Mucosa of descending colon (tissue), 3 donors: ENCODE results near the gene TRAPPC2. TPM values are rescaled to one million over a fixed set of nuclear protein-coding genes. Genes with fewer than 3 reads are reported as not detected.
"Not testable (repeated sequence)": the region's sequence is repeated elsewhere in the genome, so short reads cannot be mapped to it uniquely, and the experiment has no call there.

Experiments
- ATAC-seq: fragments of 200-7000 bp; cut with Tn5 transposase; one replicate; pipeline ENCODE4 v1.9.1; 2020; ENCODE audit warnings: mild to moderate bottlenecking, moderate library complexity
- DNase-seq, 3 donors: peaks; one replicate each; pipeline ENCODE4 v3.0.0-alpha.2; 2020
- H3K36me3 ChIP-seq: fragments of 200-600 bp; one replicate; pipeline ENCODE4 v1.8.0; 2021; ENCODE audit warnings: low read depth, mild to moderate bottlenecking
- H3K4me1 ChIP-seq: fragments of 200-600 bp; one replicate; pipeline ENCODE4 v1.8.0; 2021; ENCODE audit warnings: low read depth, mild to moderate bottlenecking
- H3K4me3 ChIP-seq: fragments of 200-600 bp; one replicate; pipeline ENCODE4 v1.8.0; 2021; ENCODE audit warnings: mild to moderate bottlenecking
- H3K9me3 ChIP-seq: fragments of 200-600 bp; one replicate; pipeline ENCODE4 v1.8.0; 2021; ENCODE audit warnings: mild to moderate bottlenecking
- intact Hi-C, 2 donors: fragments of 100-400 bp; cut with DNase I in 1 of 2; cut with micrococcal nuclease in 1 of 2; formaldehyde crosslinking; loops; one replicate each; pipeline versions ENCODE4 v1.11.0 to v1.11.1; 2022; cut with DNase I, micrococcal nuclease
- total RNA-seq, 3 donors: library from RNA; stranded (reverse); fragmentation: NEBNext Ultra II Directional in 2 of 3; extraction: Animal tissue kit (Norgen Biotek cat#: 25700) in 2 of 3; gene quantifications; one replicate each; pipeline versions ENCODE4 v1.2.1 to v1.2.4, GENCODE V29; 2021 to 2023
- TF ChIP-seq, protein P1 (sequence below): fragments of 200-600 bp; IDR thresholded peaks from one replicate; pipeline ENCODE4 v1.8.0; 2022; ENCODE audit warnings: antibody characterized with exemption, mild to moderate bottlenecking
- donor health status: DM: no; HTN: no; CAD: no; lungs with moderate emphysema.
- donor health status: DM: no; HTN: no; CAD: no.
- donor health status: DM: no; HTN: yes; CAD: no.

TRAPPC2 gene
- total RNA-seq, 3 donors from 2014 or later = 13.1 to 20.4 (median 18.5) TPM

DNA sequence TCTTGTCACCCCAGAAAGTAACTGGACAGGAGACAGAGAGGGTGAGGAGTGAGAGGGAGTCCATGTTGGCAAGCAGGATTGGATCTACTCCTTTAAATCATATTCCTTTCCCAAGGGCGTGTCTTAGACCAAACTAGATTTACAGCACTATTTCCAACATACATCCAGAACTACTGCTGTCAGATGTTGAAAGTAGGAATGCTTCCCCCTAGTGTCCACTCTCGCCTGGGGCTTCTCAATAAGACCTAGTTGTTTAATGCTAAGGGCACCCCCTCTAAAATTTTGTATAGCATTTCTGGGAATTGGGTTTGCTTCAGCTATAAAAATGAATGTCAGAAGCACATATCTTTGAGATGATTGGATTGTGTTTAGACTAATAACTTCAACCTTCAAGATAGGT lies 13.4 kb upstream of the TRAPPC2 start:
- intact Hi-C loops = loop anchor here in 1 of 2 donors (5.0 kb wide), 1 partner anchor 284 kb away; no protein-coding TSS in a partner anchor
- H3K36me3 ChIP-seq = no peaks in the 10 kb centered on the region
- DNase-seq = peak in 1 of 3 donors; percentile 78
- peak; percentile 84 for ATAC-seq
- TF ChIP-seq, protein P1, sequence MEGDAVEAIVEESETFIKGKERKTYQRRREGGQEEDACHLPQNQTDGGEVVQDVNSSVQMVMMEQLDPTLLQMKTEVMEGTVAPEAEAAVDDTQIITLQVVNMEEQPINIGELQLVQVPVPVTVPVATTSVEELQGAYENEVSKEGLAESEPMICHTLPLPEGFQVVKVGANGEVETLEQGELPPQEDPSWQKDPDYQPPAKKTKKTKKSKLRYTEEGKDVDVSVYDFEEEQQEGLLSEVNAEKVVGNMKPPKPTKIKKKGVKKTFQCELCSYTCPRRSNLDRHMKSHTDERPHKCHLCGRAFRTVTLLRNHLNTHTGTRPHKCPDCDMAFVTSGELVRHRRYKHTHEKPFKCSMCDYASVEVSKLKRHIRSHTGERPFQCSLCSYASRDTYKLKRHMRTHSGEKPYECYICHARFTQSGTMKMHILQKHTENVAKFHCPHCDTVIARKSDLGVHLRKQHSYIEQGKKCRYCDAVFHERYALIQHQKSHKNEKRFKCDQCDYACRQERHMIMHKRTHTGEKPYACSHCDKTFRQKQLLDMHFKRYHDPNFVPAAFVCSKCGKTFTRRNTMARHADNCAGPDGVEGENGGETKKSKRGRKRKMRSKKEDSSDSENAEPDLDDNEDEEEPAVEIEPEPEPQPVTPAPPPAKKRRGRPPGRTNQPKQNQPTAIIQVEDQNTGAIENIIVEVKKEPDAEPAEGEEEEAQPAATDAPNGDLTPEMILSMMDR = no peak
- no peak overlapping the region for H3K4me3 ChIP-seq
- H3K4me1 ChIP-seq = no peaks in the 10 kb centered on the region
- no peaks in the 10 kb centered on the region for H3K9me3 ChIP-seq

DNA sequence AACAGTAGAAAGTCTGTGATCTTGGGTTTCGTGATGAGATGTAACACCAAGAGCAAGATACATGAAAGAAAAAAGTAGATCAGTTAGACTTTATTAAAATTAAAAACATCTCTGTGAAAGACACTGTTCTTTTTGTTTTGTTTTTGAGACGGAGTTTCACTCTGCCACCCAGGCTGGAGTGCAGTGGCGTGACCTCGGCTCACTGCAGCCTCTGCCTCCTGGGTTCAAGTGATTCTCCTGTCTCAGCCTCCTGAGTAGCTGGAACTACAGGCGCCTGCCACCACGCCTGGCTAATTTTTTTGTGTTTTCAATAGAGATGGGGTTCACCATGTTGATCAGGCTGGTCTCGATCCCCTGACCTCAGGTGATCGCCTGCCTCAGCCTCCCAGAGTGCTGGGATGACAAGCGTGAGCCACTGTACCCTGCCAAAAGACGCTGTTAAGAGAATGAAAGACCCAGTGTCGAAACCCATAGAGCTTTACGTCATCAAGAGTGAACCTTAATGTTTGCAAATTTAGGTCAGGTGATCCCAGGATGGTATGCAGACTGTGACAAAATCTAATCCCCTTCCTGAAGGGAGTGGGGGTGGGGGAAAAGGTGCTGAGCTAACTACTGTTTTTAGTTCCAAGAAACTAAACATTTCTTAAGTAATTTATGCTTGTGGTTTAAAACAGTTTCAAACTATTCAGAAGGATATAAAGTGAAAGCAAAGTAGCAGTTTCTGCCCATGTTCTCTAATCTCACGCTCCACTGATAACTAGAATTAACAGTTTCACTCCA lies 8.2 kb upstream of the TRAPPC2 start:
- Histone ChIP-seq H3K4me3 (no peak overlapping the region), H3K4me1 (no peaks in the 10 kb centered on the region), H3K36me3 (no peaks in the 10 kb centered on the region), H3K9me3 (no peaks in the 10 kb centered on the region)
- intact Hi-C loops = loop anchor here in 1 of 2 donors (5.0 kb wide), 1 partner anchor 85 kb away; no protein-coding TSS in a partner anchor
- ATAC-seq = peak; percentile 58
- TF ChIP-seq, protein P1 = no peak
- DNase-seq = no peak

DNA sequence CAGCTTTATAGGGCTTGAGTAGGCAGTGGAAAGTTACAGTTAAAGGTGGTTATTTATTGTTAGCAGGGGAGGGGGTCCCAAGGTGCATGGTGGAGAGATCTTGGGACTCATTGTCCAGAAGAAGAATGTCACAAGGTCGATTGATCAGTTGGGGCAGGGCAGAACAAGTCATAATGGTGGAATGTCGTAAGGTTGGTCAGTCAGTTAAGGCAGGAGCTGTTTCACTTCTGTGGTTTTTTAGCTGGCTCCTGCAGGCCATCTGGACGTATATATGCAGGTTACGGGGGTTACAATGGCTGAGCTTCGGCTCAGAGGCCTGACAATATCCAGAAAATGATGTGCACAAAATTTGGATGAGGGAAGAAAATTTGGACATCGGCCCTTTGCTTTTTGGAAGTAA lies 7.3 kb upstream of the TRAPPC2 start:
- intact Hi-C loops = loop anchor here in 1 of 2 donors (5.0 kb wide), 1 partner anchor 84 kb away; no protein-coding TSS in a partner anchor

DNA sequence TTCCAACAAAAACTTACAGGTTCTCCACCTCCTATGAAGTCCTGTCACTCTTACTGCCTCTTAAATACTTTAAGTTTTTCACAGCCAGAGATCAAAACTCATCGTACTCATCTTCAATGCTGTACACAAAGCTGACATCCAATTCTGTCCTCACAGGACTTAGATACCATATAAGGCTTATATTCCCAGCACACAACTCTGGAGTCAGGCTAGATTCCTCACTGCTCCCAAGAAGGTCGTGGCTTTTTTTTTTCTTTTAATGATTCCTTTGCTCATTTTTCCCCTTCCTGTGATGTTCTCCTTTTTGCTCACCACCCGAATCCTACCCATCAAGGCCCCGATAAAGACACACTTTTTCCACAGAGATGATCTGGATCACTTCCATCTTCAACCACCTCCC lies 914 bp downstream of the TRAPPC2 start:
- Histone ChIP-seq H3K4me1 (no peaks in the 10 kb centered on the region), H3K36me3 (no peaks in the 10 kb centered on the region), H3K9me3 (no peaks in the 10 kb centered on the region), H3K4me3 (no peak overlapping the region)
- DNase-seq (no peak), ATAC-seq (no peak)
- intact Hi-C loops = no loop called here
- TF ChIP-seq, protein P1 = no peak

More for the DNA sequence above, 7.3 kb upstream of the TRAPPC2 start:
- Histone ChIP-seq H3K36me3 (no peaks in the 10 kb centered on the region), H3K4me1 (no peaks in the 10 kb centered on the region), H3K9me3 (no peaks in the 10 kb centered on the region), H3K4me3 (no peak overlapping the region)
- ATAC-seq = no peak
- TF ChIP-seq, protein P1 = no peak
- DNase-seq = no peak

DNA sequence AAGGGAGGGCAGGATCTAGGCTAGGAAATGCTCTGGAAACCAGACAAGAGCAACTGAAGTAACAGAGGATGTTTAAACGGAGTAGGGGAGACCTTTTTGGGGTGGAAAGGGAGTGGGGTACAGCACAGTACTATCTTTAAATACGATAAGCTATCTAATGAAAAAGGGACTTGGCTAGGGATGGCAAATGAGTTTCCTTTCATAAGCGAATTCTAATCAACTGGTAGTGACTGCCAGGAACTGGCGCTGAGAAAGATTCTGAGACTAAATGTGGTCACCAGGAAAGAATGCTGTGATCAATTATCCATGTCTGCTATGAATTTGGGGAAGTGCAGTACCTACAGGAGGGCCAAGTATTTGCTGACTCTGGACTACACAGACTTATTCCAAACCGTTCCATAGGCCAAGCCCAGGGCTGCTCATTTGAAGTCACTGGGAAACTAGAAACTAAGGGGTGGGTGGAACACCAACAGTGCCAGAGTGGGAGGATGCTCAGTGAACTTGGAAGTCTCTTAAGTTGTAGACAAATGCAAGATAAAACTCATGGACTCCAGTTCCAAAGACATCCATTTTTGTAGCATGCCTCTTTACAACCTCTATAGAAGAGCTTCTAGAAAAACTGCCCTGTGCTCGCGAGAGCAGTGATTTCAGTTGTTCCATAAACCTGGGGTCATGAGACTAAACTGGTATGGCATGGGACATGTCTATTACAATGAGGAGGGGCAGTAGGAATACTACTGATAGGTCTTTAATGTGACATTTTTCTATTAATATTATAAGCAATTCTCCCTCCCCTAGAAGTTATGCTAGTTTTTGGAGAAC lies 2.0 kb downstream of the TRAPPC2 start:
- no peak overlapping the region for H3K4me3 ChIP-seq
- H3K4me1 ChIP-seq = no peaks in the 10 kb centered on the region
- H3K9me3 ChIP-seq = no peaks in the 10 kb centered on the region
- DNase-seq (no peak), ATAC-seq (no peak)
- intact Hi-C loops = no loop called here
- TF ChIP-seq, protein P1 = no peak
- no peaks in the 10 kb centered on the region for H3K36me3 ChIP-seq

DNA sequence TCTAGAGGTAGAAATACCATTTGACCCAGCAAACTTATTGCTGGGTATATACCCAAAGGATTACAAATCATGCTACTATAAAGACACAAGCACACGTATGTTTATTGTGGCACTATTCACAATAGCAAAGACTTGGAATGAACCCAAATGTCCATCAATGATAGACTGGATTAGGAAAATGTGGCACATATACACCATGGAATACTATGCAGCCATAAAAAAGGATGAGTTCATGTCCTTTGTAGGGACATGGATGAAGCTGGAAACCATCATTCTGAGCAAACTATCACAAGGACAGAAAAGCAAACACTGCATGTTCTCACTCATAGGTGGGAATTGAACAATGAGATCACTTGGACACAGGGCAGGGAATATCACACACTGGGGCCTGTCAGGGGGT lies 3.9 kb downstream of the TRAPPC2 start:
- DNase-seq, ATAC-seq, H3K9me3 ChIP-seq, intact Hi-C loops, H3K36me3 ChIP-seq, H3K4me3 ChIP-seq, H3K4me1 ChIP-seq: not testable (repeated sequence)

DNA sequence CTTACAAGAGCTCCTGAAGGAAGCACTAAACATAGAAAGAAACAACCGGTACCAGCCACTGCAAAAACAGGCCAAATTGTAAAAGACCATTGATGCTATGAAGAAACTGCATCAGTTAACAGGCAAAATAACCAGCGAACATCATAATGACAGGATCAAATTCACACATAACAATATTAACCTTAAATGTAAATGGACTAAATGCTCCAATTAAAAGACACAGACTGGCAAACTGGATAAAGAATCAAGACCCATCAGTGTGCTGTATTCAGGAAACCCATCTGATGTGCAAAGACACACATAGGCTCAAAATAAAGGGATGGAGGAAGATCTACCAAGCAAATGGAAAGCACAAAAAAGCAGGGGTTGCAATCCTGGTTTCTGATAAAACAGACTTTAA lies 7.8 kb downstream of the TRAPPC2 start:
- ATAC-seq, H3K4me1 ChIP-seq, H3K9me3 ChIP-seq, H3K4me3 ChIP-seq, DNase-seq, H3K36me3 ChIP-seq, intact Hi-C loops: not testable (repeated sequence)

DNA sequence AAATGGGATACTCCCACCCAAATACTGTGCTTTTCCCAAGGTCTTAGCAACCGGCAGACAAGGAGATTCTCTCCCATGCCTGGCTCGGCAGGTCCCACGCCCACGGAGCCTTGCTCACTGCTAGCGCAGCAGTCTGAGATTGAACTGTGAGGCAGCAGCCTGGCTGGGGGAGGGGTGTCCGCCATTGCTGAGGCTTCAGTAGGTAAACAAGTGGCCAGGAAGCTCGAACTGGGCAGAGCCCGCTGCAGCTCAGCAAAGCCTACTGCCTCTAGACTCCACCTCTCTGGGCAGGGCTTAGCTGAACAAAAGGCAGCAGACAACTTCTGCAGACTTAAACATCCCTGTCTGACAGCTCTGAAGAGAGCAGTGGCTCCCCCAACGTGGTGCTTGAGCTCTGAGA lies 9.5 kb downstream of the TRAPPC2 start:
- peak in 2 of 3 donors; percentile 40 to 67 for DNase-seq
- H3K36me3 ChIP-seq, H3K4me1 ChIP-seq, intact Hi-C loops, H3K4me3 ChIP-seq, ATAC-seq, H3K9me3 ChIP-seq: not testable (repeated sequence)
